Stomach (tissue), 9 donors: ENCODE data around the gene ESR2. TPM values are rescaled to one million over a fixed set of nuclear protein-coding genes. Genes with fewer than 3 reads are reported as not detected.

Source experiments
- DNase-seq, 2 donors: peaks; one replicate each; pipeline versions ENCODE4 v3.0.0 to v3.0.0-alpha.2; 2013 to 2019
- H3K27ac ChIP-seq, 5 donors: fragments of 200-600 bp in 4 of 5; sonication (generic) in 4 of 5; one replicate each; pipeline ENCODE4 v1.5.1; 2013 to 2019; ENCODE audit warnings: mild to moderate bottlenecking in 1 of 5, moderate library complexity in 1 of 5
- H3K27me3 ChIP-seq, 3 donors: fragments of 200-600 bp; sonication (generic); one replicate each; pipeline ENCODE4 v1.5.1; 2017 to 2019; ENCODE audit warnings: mixed run types in 1 of 3
- H3K36me3 ChIP-seq, 4 donors: fragments of 200-600 bp; sonication (generic); 1 replicate in 3 of 4; 2 replicates in 1 of 4; pipeline ENCODE4 v1.5.1; 2016 to 2019
- H3K4me1 ChIP-seq, 4 donors: fragments of 200-600 bp; sonication (generic); one replicate each; pipeline ENCODE4 v1.5.1; 2016 to 2019
- H3K4me3 ChIP-seq, 4 donors: fragments of 200-600 bp; sonication (generic) in 3 of 4; one replicate each; pipeline ENCODE4 v1.5.1; 2016 to 2019; ENCODE audit warnings: mild to moderate bottlenecking in 1 of 4
- H3K9me3 ChIP-seq, 4 donors: fragments of 200-600 bp; sonication (generic); one replicate each; pipeline ENCODE4 v1.5.1; 2016 to 2019
- CTCF ChIP-seq, 7 experiments: fragments of 450-650 bp in 4 of 7; fragments of 200-600 bp in 3 of 7; sonication (generic) in 3 of 7; IDR thresholded peaks; one replicate each; pipeline ENCODE4 v1.5.1; 2016 to 2019; ENCODE audit warnings: antibody characterized with exemption in 7 of 7, control low read depth in 2 of 7, mild to moderate bottlenecking in 1 of 7
- EP300 ChIP-seq: sonication (generic); formaldehyde crosslinking; IDR thresholded peaks from one replicate; pipeline ENCODE4 v1.6.1; 2017; ENCODE audit warnings: antibody characterized with exemption
- POLR2A ChIP-seq, 4 donors: fragments of 450-650 bp; IDR thresholded peaks; one replicate each; pipeline ENCODE4 v1.6.1; 2016; ENCODE audit warnings: antibody characterized with exemption in 4 of 4, control low read depth in 2 of 4, mild to moderate bottlenecking in 1 of 4, moderate library complexity in 1 of 4
- POLR2AphosphoS5 ChIP-seq, 3 donors: sonication (generic); formaldehyde crosslinking; IDR thresholded peaks; one replicate each; pipeline ENCODE4 v1.6.1; 2016; ENCODE audit warnings: antibody characterized with exemption in 3 of 3
- WGBS, 5 donors: extraction: QIAGEN DNeasy Blood & Tissue Kit in 3 of 5; methylation state at CpG; one replicate each; pipeline versions ENCODE4 v1.1.5 to v1.1.7; 2013 to 2018; 5-methylcytosine and 5-hydroxymethylcytosine counted together
- intact Hi-C: fragments of 100-400 bp; cut with DNase I; formaldehyde crosslinking; loops from one replicate; pipeline ENCODE4 v1.15.1; 2023; ENCODE audit warnings: low total_unique reads
- polyA plus RNA-seq, 3 donors: library from polyadenylated mRNA; stranded (reverse); fragments of 200-250 nt; gene quantifications; one replicate each; pipeline ENCODE4 v1.2.3, GENCODE V29; 2013
- total RNA-seq, 5 donors: library from RNA; depleted of rRNA; stranded (reverse); fragments of >200 nt; gene quantifications; one replicate each; pipeline versions ENCODE4 v1.1.0 to v1.2.3, GENCODE V29; 2014 to 2016
- donor health status: healthy with polysubstance abuse.
- donor health status: Bipolar disorder and iron deficiency.
- donor health status: healthy.

The ESR2 gene
- total and polyA plus RNA-seq, 8 donors, result 0.08 to 1.3 (median 0.58) TPM; not detected in 5

- Histone ChIP-seq H3K9me3 (no peaks in the 10 kb centered on the region), H3K27me3 (no peaks in the 10 kb centered on the region), H3K27ac (no peak overlapping the region), H3K4me1 (peaks cover 0 to 31% (median 8%) of the 10 kb centered on the region in 4 donors), H3K36me3 (peaks cover 0 to 51% (median 40%) of the 10 kb centered on the region in 4 donors), H3K4me3 (no peak overlapping the region)
- TF ChIP-seq EP300 (no peak), CTCF (IDR thresholded peaks at IDR 0.05) (no peak), POLR2A (IDR thresholded peaks at IDR 0.05) (no peak), POLR2AphosphoS5 (IDR thresholded peaks at IDR 0.05) (no peak)
- intact Hi-C loops, result no loop called here
- DNase-seq, result no peak
- 83 to 97% (median 91%) methylated on average over 6 of the region's 6 CpGs for WGBS, 5 donors
Observed at GRCh38 chr14:64115401-64115800, 178.8 kb downstream of the ESR2 start.

GRCh38 chr14:64114796-64115195 lies 179.4 kb downstream of the ESR2 start:
- Histone ChIP-seq H3K36me3 (peaks cover 0 to 52% (median 36%) of the 10 kb centered on the region in 4 donors), H3K4me3 (no peak overlapping the region), H3K4me1 (peaks cover 0 to 31% (median 8%) of the 10 kb centered on the region in 4 donors), H3K27me3 (no peaks in the 10 kb centered on the region), H3K9me3 (no peaks in the 10 kb centered on the region), H3K27ac (no peak overlapping the region)
- no peak for DNase-seq
- WGBS, 5 donors, result 89 to 96% (median 94%) methylated on average over 5 to 7 of the region's 7 CpGs
- TF ChIP-seq POLR2AphosphoS5 (IDR thresholded peaks at IDR 0.05) (no peak), POLR2A (IDR thresholded peaks at IDR 0.05) (no peak), EP300 (no peak), CTCF (IDR thresholded peaks at IDR 0.05) (no peak)
- intact Hi-C loops, result no loop called here

- Histone ChIP-seq H3K4me3 (no peak overlapping the region), H3K36me3 (peaks cover 0 to 49% (median 32%) of the 10 kb centered on the region in 4 donors), H3K9me3 (no peaks in the 10 kb centered on the region), H3K4me1 (peaks cover 0 to 35% (median 8%) of the 10 kb centered on the region in 4 donors), H3K27me3 (no peaks in the 10 kb centered on the region), H3K27ac (no peak overlapping the region)
- intact Hi-C loops, result no loop called here
- DNase-seq, result no peak
- WGBS, 5 donors, result 68 to 89% (median 87%) methylated on average over 9 of the region's 9 CpGs
- TF ChIP-seq CTCF (IDR thresholded peaks at IDR 0.05), result no peak
- no peak for TF ChIP-seq EP300
- TF ChIP-seq POLR2AphosphoS5 (IDR thresholded peaks at IDR 0.05), result no peak
- TF ChIP-seq POLR2A (IDR thresholded peaks at IDR 0.05), result no peak
Observed at GRCh38 chr14:64114166-64114565, 180.0 kb downstream of the ESR2 start.

GRCh38 chr14:64112867-64113678 lies 181.1 kb downstream of the ESR2 start:
- peak overlapping the region; percentile 58 to 71 (median 61) for H3K27ac ChIP-seq
- H3K4me3 ChIP-seq, result no peak overlapping the region
- H3K9me3 ChIP-seq, result no peaks in the 10 kb centered on the region
- H3K4me1 ChIP-seq, result peaks cover 0 to 24% (median 8%) of the 10 kb centered on the region in 4 donors
- 34 to 58% (median 44%) methylated on average over 17 of the region's 17 CpGs for WGBS, 5 donors
- TF ChIP-seq POLR2AphosphoS5 (IDR thresholded peaks at IDR 0.05) (peak in 1 of 3 donors; percentile 12), POLR2A (IDR thresholded peaks at IDR 0.05) (no peak)
- H3K36me3 ChIP-seq, result peaks cover 1 to 53% (median 37%) of the 10 kb centered on the region in 4 donors
- peak; percentile 48 to 78 for DNase-seq
- no peaks in the 10 kb centered on the region for H3K27me3 ChIP-seq
- intact Hi-C loops, result no loop called here

- TF ChIP-seq POLR2AphosphoS5 (IDR thresholded peaks at IDR 0.05) (no peak), POLR2A (IDR thresholded peaks at IDR 0.05) (no peak), CTCF (IDR thresholded peaks at IDR 0.05) (no peak), EP300 (no peak)
- intact Hi-C loops, result no loop called here
- peaks cover 5 to 67% (median 54%) of the 10 kb centered on the region in 4 donors for H3K36me3 ChIP-seq
- H3K4me1 ChIP-seq, result peaks cover 0 to 23% (median 8%) of the 10 kb centered on the region in 4 donors
- WGBS, 5 donors, result 94 to 100% (median 98%) methylated on average over 1 of the region's 1 CpG
- DNase-seq, result no peak
- no peak overlapping the region for H3K4me3 ChIP-seq
- H3K9me3 ChIP-seq, result no peaks in the 10 kb centered on the region
- no peak overlapping the region for H3K27ac ChIP-seq
- H3K27me3 ChIP-seq, result no peaks in the 10 kb centered on the region
Observed at GRCh38 chr14:64110802-64111201, 183.4 kb downstream of the ESR2 start.
